ENCODE measurements around the gene RUBCNL.
"Not testable (repeated sequence)": the region's sequence is repeated elsewhere in the genome, so short reads cannot be mapped to it uniquely, and the experiment has no call there.

Gene RUBCNL, protein sequence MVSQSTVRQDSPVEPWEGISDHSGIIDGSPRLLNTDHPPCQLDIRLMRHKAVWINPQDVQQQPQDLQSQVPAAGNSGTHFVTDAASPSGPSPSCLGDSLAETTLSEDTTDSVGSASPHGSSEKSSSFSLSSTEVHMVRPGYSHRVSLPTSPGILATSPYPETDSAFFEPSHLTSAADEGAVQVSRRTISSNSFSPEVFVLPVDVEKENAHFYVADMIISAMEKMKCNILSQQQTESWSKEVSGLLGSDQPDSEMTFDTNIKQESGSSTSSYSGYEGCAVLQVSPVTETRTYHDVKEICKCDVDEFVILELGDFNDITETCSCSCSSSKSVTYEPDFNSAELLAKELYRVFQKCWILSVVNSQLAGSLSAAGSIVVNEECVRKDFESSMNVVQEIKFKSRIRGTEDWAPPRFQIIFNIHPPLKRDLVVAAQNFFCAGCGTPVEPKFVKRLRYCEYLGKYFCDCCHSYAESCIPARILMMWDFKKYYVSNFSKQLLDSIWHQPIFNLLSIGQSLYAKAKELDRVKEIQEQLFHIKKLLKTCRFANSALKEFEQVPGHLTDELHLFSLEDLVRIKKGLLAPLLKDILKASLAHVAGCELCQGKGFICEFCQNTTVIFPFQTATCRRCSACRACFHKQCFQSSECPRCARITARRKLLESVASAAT

DNA sequence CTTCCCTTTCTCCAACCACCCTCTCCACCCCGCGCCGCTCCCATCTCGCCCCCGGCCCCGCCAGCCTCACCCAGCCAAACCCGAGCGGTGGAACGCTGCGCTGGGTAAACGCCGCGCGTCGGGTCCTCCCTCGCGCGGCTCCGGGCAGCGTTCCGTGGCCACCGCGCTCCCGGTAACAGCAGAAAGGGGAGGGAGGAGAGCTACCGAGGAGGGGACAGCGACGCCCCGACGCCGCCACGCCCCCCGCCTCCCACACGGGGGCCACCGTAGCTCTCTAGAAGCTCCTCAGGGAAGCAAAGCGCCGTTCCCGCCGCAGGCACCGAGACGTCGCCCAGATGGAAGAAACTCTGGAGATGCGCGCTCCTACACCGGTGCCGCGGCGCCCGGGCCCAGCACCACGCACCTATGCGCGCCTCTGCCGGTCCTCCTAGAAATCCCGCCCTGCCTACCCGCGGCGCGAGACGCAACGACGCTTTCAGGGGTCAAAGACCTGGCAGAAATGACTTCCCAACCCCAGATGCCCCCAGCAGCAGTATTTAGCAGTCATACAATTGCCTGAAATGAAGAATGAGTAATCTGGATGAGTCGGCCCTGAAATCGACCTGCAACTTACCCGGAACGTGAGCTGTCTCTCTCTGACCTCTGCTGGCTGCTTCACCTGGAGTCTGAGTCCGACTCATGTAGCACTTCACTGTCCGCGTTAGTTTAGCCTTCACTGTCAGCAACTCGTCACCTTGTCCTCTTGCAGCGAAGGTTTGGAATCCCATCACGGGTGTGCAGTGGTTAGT lies at the start of gene RUBCNL:
RUBCNL (minus strand) TSS at position 189 of the 788 bp plus-strand sequence. CDS start 14,777 bp downstream, outside the sequence.
- DNase-seq = no peak

DNA sequence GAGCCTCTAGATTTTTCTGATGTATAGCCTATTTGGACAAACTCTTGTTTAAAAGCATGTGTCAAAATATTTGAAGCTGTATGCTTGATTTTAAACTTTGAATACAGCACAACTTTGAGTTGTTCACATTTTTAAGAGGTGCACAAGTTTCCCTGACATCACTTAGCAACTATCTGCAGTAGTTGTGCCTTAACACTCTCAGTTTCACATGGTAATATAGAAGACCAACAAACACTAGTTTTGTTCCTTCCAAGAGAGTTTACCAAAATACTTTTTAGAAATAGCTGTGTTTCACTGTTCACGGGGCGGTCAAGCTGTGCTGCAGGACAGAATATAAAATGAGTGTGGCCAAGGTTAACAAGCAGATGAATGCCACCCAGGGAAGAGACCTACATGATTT lies 42.5 kb upstream of the RUBCNL start:
- not testable (repeated sequence) for DNase-seq

DNA sequence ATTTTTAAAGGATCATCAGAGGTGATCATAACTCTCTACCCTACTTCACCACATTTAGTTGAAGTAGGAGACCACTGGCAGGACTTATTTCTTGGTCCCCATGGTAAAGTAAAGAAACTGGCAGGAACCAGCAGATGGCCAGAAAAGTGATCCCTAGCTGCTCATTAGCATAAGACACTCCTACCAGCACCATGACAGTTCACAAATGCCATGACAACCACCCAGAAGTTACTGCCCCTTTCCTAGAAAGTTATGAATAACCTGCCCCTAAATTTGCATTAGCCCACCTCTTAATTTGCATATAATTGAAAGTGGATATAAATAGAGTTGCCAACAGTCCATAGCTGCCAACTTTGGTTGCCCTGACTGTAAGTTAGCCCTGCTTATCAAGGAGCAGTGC lies 18.4 kb upstream of the RUBCNL start:
- DNase-seq = peak; percentile 34

DNA sequence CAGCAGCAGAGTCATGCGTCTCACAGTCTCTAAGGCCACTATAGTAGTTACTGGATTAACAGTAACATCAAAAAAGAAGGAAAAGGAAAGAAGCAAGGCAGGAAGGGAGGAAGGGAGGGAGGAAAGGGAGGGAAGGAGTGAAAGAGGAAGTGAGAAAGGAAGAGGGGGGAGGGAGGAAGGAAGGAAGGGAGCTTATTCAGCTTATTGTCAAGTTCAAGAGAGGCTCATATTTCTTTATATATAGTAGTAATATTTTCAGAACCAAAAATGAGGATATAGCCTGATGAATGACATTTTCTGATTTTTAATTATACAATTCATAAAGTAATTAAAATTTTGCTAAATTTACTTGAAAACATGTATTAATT lies 17.7 kb upstream of the RUBCNL start:
- DNase-seq = peak; percentile 12

DNA sequence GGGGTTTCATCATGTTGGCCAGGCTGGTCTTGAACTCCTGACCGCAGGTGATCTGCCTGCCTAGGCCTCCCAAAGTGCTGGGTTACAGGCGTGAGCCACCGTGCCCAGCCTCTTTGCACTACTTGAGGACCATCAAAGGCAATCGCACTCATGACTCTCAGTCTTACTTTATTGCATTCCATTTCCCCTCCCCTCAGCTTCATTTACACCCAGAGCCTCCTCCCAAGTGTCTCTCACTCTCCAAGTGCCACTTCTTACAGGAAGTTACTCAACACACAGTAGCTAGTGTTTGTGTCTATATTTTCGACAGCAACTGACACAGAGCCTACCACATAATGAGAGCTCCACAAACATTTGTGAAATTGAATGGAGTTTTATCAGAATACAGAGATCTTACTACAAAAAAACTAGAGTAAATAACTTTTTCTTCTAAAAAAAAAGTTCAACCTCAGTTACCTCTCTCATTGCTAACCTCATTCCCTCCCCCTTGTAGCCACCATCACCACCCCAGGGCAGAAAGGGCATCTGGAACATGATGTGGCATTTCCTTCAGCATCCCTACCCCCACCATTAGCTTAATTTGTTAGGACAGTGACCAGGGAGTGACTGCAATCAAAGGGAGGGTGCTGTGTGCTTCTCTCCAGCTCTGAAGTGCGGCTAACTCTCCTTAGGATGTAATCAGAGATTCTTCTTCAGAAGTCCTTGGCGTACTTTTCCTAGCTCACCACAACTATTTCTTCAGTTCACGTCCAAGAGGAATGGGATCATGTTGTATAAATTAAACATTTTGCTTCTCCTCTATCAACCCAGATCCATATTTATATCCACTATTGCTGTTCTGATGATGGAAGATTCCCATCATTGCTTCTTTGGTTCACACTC lies 17.0 kb upstream of the RUBCNL start:
- no peak for DNase-seq

DNA sequence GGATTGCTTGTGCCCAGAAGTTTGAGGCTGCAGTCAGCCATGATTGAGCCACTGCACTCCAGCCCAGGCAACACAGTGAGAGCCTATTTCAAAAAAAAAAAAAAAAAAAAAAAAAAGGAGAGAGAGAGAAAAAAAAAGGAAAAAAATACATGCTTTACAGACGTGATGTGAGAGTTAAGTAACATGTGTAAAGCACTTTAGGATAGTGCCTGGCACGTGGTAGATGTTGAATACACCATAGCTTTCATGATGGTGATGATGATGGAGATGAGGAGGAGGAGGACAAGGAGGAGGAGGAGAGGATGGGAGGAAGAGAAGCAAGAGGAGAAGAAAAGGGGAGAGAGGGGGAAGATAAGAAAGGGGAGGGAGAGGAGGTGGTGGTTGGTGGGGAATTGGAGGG lies 15.1 kb upstream of the RUBCNL start:
- DNase-seq = no peak

DNA sequence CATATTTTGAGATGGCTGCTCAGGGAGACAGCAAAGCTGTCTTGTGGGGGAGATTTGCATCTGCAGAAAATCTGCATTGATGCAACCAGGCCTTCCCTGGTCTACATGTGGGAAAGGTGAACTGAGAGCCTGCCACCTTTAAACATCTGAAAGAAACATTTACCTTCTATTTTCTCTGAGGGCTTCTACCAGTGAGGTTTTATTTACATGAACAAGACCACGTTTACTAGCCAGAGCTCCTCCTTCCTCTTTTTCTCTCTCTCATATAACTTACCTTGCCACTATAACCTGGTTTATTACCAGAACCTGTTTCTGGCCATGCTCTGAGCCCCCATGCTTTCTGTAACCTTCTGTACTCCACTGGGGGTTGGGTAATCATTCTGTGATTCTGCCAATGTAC lies 14.4 kb upstream of the RUBCNL start:
- no peak for DNase-seq

DNA sequence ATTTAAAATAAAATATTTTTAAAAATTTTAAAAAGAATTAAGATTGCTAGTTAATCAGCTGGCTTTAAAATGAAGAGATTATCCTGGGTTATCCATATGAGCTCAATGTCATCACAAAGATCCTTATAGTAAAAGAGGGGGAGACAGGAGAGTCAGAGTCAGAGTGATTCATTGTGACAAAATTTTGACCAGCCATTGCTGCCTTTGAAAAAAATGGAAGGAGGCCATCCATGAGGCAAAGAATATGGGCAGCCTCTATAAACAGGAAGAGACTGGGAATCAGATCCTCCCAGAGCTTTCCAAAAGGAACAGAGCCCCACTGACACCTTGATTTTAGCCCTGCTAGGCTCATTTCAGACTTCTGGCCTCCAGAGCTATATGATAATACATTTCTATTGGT lies 9.3 kb upstream of the RUBCNL start:
- DNase-seq = no peak

DNA sequence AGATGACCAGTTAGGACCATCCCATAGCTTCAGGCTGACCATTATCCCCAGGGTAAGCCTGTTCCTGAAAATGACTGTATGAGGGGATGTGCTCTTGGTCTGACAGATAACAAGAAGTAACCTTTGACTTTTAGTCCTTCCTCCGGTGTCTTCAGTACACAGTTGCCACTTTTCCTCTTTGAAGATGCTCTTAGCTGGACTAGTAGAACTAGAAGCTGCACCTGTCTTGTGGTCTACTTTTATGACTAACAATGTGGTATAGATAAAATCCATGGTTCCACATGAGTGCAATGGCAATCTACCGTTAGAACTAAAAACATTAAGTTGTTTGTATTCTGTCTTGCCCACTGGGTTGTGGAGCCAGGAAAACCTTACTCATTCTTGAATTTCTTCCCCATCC lies 5.9 kb upstream of the RUBCNL start:
- no peak for DNase-seq

DNA sequence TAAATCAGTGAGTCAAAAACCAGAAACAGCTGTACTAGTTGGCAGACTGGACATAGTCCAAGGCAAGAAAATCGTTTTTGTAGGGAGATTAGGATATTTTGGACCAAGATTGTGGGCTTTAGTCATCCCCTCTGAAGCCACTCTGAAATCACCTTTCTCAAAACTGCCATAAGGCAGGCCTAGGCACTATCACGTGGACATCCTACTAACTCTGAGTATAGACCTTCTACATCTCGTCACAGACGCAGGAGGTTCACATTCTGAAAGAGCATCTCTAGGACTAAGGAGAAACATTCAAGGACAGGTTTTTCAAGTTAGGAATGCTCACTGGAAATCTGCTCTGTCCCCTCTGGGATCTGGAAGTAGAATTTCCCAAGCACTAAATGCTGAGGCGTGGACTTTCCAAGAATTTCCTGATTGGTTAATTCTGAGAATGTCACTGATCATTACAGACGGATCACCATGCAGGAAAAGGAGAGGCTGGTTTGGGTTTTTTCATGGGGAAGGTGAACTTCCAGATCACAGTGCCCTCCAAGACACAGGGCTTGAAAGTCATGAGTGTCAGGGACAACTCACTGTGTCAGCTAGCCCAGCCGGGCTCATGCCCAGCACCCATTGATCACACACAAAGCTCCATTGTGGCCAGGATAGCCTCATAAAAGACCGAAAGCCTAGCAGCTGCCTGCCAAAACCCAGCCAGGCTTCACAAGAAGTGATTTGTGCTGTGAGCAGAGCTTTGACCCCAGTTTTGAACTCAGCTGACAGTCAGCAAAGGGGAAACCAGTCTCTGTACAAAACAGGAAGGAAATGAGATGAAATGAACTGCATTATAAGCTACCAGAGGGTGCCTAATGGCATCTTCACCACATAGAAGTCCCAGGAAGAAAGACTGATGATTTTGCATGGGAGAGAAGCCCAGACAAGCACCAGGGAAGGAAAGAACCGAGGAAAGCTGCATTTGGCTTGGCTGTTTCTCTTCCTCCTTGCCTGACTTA lies 2.7 kb upstream of the RUBCNL start:
- DNase-seq = no peak

DNA sequence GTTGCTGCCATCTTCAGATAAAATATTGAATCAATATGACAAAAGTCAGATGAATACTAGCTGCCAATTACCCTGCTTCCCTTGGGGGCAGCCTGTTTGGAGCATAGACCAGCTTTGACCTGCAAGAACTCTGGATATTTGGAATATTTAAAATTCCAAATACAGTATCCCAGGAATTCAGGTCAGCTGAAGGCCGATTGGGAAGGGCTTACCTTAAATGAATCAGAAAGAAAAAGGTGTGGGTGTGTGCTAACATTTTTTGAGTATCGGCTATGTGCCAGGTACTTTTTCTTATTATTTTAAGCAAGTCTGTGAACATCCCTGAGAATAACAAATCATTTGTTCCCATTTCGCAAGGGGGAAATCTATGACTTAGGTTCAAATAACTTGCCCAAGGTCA lies 1.8 kb upstream of the RUBCNL start:
- DNase-seq = no peak

DNA sequence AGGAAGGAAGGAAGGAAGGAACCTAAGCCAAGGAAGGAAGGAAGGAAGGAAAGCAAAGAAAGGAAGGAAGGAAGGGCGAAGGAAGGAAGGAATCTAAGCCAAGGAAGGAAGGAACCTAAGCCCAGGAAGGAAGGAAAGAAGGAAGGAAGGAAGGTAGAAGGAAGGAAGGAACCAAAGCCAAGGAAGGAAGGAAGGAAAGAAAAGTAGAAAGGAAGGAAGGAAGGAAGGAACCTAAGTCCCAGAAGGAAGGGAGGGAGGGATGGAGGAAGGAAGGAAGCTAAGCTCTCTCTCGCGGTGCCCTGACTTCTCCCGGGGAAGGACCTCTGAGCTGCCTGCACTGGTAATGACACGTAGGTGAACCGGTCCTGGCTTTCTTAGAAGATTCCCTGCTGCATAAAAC lies 1.3 kb upstream of the RUBCNL start:
- no peak for DNase-seq

DNA sequence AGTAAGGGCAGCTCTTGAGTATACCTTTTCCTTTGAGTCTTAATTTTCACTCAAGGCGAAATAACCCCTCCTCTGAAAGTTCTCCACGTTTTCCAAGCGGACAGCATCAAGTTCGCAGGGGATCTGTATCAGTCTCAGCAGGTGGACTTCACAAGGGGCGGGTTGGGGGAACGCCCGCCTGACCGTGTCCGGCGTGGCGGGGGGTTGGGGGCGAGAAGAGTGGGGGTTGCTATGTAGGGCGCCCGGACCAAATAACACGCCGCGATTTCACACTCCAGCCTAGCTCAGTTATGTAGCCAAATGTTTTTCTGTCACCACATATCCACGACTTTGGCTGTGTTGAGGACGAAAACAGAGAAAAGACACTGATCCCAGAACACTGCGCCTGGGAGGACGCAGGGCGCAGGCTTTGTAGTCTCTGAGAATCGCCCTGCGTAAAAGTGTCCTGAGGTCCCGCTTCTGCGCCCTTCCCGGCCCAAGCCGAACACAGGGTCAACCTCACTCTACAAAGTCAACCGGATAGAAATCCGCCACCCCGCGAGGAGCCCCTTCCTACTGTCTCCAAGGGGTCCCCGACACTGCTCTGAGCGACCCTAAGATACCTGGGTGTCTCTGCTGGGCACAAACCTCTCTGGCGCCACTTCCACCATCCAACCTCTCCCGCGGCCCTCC lies 524 bp downstream of the RUBCNL start:
- DNase-seq = no peak

DNA sequence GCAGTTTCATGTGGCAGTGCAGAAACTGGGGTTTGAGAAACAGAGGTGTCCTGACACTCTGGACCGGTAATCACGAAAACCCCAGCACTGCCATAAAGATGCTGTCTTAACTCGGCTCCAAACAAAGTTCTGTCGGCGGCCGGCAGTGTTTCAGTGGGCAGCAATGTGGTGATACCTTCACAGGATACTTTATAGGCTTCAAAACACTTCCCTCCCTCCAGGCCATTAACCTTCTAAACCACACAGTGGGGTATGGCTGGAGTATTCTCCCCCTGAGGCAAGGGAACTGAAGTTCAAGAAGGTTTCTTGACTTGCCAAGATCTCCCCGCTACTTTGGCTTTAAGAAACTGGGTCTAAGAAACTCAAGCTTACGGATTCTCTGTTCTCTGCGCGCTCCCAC lies 1.1 kb downstream of the RUBCNL start:
- no peak for DNase-seq

DNA sequence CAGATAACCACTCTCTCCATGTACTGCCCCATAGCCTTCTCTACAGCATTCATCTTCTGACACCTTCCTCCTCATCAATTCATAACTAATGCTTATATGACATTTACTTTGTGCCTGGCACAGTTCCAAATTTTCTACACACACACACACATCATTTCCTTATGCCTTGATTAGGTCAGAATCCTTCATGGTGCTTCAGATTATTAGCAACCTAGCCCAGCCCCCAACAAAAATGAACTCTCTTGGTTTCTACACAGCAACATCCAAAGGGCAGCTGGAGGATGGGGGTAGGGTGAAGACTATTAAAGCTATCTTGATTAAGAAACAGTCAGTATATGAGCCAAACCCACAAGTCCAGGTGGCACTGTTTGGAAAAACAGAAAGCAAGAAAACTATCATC lies 3.7 kb downstream of the RUBCNL start:
- DNase-seq = no peak

DNA sequence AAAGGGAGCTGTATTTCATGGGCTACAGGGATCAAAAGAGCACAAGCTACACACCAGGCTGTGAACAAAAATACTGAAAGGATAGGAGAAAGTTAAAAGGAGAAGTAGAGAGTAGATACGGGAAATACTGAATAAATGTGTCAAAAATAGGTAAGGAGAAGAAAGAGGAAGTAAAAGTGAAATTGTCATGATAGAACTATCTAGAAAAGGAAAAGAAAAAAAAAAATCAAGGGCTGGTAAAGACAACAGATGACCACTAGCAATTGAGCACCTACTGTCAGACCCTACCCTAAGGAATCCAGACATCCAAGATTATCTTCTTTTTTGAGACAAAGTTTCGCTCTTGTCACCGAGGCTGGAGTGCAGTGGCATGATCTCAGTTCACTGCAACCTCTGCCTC lies 4.8 kb downstream of the RUBCNL start:
- DNase-seq = peak; percentile 77

DNA sequence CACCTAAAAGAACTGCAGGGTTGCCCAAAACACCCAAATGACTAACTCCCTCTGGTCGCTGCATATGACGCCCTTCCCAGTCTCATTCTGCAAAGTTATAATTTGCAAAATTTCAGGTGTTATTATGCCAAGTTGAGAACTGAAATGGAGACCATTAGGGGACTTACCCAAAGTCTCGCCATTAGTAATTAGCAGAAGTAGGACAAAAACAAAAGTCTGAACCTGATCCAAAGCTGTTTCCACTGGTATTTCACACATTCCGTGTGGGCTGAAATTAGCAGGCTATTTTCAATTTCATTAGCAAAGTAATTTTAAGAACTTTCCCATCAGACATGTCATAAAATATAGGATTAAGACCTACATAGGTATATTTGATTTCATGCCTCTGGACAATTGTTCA lies 6.8 kb downstream of the RUBCNL start:
- no peak for DNase-seq

DNA sequence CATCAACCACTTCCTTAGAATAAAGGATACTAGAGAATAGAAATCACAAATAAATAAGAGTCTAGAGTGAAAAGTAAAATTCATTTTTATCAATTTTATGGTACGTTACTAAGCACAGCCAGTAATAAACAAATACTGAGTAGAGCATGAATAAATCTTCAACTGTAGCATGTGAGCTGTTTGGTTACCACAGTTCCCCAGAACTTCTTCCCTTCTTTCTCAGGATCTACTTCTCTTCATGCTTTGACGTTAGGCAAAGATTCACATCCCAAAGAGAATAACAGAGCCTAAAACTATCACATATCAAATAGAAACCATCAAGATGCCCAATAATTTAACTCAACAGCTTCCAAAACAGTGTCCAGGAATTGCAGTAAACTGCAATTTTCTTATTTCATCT lies 7.4 kb downstream of the RUBCNL start:
- no peak for DNase-seq

DNA sequence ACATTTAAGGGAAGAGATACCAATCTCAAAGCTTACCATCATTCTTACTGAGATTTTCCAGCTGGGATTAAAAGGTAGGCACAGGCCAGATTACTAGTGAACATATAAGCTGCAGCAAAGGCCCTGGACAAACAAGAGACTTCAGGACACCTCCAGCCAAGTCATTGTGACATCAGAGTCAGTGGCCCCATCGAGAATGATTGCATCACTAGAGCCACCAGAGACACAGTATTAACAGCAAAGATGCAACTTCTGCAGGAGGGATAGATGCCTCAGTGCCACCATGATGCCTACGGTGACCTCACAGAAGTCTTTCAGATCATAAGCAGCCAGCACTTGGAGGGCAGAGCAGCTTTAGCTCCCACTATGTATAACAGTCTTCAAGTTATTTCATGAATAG lies 8.6 kb downstream of the RUBCNL start:
- DNase-seq = peak; percentile 9

DNA sequence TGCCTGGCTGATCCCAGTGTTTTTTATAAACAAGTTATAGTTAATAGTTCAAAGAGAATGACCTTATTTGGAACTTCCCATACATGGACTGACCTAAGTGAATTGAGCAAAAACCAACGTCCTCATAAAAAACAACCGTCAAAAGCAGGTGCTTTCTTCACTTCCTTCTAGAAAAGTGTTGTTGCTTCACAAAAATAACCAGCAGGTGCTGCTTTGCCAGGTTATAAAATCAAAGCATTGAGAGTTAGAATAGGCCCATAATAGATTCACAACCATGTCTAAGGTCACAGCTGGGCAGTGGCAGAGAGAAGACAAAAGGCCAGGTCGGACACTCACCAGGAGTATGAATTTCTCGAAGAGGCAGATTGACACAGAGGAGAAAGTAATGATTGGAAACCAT lies 9.5 kb downstream of the RUBCNL start:
- DNase-seq = no peak

DNA sequence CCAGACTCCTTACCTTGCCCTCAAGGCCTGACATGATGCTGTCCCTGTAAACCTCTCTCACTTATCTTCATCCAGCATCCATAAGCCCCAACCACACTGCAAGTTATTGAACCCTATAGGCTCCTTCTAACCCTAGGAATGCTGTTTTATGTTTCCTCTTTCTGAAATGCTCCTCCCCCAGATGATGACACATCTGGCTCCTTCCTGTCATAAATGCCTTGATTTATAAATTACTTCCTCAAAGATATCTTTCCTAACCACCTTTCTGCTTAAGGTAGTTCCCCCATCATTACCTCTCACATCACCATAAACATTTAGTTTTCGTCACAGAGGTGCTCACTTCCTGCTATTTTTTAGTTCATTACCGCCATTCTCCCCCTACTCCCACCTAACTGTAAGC lies 12.3 kb downstream of the RUBCNL start:
- DNase-seq = peak; percentile 81

All from OCI-M1 (cell line).